SK-N-SH (cell line): ENCODE results near the gene CDC42.

ENCODE experiments used
- POLR2AphosphoS5 ChIP-seq: IDR thresholded peaks from 2 replicates; pipeline ENCODE4 v1.6.1; 2012; ENCODE audit warnings: low read depth, low read length
- TAF1 ChIP-seq: IDR thresholded peaks from 2 replicates; pipeline ENCODE4 v1.6.1; 2012; ENCODE audit warnings: low read depth, mild to moderate bottlenecking, low read length, moderate library complexity, borderline replicate concordance
- TF ChIP-seq, protein P1 (sequence below): fragments of 150-350 bp; IDR thresholded peaks from 2 replicates; pipeline ENCODE4 v1.6.1; 2017; ENCODE audit warnings: antibody characterized with exemption, low read length, low read depth, borderline replicate concordance
- TF ChIP-seq, protein P2 (sequence below): fragments of 200-600 bp; sonication (generic); IDR thresholded peaks from 2 replicates; pipeline ENCODE4 v1.6.1; 2017; ENCODE audit warnings: antibody characterized with exemption, mild to moderate bottlenecking, moderate library complexity
- TF ChIP-seq, protein P3 (sequence below): IDR thresholded peaks from 2 replicates; pipeline ENCODE4 v1.4.0; 2012; ENCODE audit warnings: low read depth, borderline replicate concordance
- TF ChIP-seq, protein P4 (sequence below): IDR thresholded peaks from 2 replicates; pipeline ENCODE4 v1.4.0; 2012; ENCODE audit warnings: low read depth

DNA sequence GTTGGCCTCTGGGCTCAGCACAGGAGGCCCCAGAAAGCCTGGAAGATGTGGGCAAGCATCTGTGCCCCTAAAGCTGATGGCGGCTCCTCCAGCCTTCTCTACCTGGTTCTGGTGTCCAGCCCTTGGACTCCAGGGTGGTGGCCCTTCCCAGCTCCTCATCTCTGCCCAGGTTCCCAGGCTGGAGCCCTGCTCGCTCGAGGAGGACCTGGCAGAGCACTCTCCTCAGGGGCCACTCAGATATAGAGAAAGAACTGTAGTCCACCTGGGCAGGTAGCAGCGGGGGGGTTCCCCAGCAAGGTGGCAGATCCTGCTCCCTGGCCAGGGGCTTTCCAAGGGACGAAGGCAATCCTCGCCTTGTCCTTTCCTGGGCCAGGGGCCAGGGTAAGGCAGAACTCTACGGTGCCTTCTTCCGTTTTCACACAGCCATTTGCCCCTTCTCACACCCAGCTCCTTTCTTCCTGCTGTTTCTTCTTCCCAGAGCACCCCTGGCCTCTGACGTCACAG lies 71.4 kb downstream of the CDC42 start:
- TF ChIP-seq, protein P1, sequence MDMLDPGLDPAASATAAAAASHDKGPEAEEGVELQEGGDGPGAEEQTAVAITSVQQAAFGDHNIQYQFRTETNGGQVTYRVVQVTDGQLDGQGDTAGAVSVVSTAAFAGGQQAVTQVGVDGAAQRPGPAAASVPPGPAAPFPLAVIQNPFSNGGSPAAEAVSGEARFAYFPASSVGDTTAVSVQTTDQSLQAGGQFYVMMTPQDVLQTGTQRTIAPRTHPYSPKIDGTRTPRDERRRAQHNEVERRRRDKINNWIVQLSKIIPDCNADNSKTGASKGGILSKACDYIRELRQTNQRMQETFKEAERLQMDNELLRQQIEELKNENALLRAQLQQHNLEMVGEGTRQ: no peak
- no peak for TF ChIP-seq POLR2AphosphoS5
- TF ChIP-seq, protein P2, sequence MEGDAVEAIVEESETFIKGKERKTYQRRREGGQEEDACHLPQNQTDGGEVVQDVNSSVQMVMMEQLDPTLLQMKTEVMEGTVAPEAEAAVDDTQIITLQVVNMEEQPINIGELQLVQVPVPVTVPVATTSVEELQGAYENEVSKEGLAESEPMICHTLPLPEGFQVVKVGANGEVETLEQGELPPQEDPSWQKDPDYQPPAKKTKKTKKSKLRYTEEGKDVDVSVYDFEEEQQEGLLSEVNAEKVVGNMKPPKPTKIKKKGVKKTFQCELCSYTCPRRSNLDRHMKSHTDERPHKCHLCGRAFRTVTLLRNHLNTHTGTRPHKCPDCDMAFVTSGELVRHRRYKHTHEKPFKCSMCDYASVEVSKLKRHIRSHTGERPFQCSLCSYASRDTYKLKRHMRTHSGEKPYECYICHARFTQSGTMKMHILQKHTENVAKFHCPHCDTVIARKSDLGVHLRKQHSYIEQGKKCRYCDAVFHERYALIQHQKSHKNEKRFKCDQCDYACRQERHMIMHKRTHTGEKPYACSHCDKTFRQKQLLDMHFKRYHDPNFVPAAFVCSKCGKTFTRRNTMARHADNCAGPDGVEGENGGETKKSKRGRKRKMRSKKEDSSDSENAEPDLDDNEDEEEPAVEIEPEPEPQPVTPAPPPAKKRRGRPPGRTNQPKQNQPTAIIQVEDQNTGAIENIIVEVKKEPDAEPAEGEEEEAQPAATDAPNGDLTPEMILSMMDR: no peak
- TF ChIP-seq, protein P3, sequence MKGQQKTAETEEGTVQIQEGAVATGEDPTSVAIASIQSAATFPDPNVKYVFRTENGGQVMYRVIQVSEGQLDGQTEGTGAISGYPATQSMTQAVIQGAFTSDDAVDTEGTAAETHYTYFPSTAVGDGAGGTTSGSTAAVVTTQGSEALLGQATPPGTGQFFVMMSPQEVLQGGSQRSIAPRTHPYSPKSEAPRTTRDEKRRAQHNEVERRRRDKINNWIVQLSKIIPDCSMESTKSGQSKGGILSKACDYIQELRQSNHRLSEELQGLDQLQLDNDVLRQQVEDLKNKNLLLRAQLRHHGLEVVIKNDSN: no peak
- TF ChIP-seq, protein P4, sequence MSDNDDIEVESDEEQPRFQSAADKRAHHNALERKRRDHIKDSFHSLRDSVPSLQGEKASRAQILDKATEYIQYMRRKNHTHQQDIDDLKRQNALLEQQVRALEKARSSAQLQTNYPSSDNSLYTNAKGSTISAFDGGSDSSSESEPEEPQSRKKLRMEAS: no peak
- TF ChIP-seq TAF1: no peak
